GM04504 (cell line): ENCODE data around the gene MAGI2.

Experiments used
- DNase-seq: peaks from one replicate; pipeline ENCODE4 v3.0.0-alpha.2; 2012; ENCODE audit warnings: low read depth

MAGI2 gene

DNA sequence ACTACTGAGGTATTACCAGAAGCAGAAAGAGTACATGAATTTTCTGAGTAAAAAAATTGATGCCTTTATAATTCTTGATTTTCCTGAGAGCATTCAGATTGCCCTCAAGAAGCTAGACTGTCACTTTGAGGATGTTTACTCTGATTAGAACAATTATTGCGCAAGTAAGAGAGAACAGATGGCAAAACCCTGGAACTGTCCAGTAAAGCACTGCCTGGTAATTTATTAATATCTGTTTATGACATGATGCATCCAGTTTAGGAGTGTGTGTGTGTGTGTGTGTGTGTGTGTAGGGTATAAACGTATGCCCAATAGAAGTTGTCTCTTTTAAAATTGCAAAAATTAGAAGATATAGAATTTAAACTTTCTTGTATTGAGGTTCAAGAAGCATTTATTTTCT is 1275.1 kb downstream of the MAGI2 start:
- peak; percentile 48 for DNase-seq

DNA sequence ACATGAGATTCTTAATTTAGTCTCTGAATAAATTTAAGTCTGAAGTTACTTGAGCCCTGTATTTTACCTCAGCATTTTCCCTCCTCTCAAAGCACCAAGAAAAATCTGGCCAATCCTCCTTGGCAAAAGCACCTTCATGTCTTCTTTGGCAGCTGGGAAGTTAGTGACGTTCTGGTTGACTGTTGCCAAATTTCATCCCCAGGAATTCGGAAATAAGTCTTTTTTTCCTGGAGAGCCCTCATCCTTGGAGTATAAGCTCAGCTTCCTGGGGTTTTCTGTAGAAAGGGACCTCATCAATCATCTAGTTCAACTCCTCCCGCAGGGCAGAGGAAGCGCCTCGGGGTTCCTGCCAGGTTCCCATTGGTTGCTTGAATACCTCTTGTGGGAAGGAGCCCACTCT is 1277.3 kb downstream of the MAGI2 start:
- DNase-seq = peak; percentile 28

DNA sequence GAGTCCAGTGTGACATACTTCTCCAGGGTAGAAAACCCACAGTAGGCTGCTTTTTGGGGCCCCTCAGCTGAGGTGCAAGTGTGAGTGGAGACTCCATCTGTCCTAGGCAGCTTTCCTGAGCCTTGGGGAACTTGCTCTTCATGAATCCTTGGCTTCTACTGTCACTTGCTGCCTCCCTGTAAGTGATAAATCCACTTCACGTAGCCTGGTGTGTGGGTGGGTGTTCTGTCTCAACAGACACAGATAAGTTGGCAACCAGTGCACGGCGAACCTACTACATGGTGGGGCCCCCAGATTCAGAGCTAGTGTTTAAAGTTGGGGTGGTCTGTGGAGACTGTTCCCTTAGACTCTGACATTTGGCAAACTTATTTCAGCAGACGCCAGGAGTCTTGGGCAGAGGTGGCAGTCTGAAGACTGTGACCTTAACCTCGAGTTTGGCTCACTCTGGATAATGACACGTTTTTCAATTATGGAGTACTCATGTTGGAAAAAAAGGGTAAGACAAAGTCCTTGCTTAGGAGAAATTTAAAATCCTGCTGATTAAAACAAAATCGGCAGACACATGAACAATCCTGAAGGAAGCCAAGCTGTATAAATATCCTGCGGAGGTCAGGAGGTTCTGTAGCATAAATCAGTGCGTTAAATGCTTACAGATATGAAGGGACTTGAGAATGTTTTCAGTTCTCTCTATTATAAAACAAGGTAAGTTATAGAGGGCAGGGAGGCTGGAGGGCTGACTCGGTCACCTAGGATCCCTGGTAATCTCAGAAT is 1278.0 kb downstream of the MAGI2 start:
- DNase-seq = no peak

DNA sequence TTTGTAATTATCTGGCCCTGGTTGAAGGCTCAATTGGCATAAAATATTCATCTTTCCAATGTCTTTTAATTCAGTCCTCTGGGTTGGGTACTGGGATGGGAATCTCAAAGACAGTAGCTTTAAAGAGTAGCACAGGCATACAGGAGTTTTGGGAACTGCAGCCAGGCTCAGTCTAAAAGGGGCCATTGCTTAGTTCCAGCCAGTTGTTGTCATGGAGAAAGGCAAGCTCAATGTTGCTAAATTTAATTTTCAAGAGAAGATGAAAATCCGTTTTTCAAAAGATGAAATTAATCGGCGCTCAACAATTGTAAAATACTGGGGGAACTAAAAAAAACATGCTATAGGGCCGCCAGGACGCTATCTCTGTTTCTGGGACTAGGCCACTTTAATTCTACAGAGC is 1279.8 kb downstream of the MAGI2 start:
- DNase-seq = no peak

DNA sequence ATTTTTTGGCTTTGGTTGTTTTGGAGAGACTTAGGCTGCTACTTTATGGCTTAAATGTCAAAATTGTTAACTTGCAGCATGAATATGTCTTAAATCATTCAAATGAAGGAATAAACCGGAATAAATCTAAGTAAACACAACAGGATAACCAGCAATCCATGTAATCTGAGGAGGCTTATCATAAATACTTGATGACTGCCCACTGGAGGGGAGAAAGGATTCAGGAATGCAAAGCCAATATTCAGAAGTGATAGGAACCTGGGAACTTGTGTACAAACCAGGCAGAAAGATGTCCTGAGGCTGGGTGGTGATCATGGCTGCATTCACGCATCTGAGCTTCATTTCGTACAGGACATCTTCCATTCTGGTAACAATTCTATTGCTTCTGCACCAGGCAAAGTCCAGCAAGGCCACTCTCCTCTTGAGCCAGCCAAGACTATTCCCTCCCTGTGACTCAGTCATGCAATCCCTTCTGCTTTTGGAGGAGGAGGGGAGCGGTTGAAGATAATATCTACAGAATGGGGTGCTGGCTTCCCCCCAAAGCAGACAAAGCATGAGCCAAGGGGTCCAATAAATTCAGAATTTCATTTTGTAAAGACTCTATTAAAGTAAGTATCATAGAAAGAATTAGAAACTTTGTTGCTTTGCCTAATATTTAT is 1280.4 kb downstream of the MAGI2 start:
- DNase-seq = no peak

DNA sequence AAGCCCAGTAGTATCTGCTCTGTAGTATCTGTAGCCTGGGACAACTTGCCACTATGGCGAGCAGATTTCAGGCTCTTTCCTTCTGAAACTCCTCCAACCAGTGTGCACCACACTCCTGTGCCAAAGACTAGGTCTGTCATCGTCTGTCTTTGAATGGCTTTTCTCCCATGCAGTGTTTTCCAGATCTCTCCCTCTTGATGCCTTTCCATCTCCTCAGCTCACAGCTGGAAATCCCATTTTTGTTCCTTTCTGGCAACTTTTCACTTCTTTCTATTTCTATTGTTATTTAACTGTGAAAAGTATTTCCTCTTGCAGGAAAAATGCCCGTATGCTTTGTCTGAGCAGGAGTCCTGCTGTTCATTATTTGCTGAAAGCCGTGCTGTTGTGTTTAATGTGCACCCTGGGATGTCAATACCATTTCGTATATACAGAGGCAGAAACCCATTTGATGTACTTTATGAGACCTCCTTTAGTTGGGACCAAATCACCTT is 1281.2 kb downstream of the MAGI2 start:
- no peak for DNase-seq

DNA sequence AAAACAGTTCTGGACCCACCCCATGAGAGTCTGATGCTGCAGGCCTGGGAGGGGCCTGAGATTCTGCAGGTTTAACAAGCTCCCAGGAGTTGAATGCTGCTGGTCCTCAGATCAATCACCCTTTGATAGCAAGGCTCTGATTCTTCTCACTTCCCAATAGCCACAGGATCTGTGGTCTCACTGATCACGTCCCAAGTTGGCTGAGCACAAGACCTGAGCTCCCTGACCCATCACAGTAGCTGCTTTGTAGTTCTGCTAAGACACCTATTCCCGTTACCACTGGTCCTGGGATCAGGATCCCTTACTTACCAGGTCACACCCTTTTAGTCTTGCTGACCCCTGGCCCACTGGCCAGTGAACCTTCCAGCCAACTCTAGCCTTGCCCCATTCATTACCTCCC is 1282.1 kb downstream of the MAGI2 start:
- DNase-seq = no peak

DNA sequence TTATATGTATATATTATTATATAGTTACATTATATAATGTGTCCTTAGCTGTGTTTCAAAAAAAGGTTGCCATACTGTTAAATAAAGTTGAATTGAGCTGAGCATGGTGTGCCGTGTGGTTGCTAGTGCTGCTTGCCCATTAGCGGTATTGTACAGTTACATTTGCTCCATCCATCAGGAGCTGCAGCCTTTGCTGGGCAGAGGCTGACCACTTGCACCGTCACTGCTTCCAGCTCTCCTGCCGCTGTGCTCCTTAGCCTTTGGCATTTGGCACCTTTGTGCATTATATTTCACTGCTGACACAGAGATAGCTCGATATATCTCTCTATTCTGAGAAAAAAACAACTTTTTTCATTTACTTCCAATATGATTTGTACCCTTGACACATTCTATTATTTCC is 1282.7 kb downstream of the MAGI2 start:
- DNase-seq = no peak

DNA sequence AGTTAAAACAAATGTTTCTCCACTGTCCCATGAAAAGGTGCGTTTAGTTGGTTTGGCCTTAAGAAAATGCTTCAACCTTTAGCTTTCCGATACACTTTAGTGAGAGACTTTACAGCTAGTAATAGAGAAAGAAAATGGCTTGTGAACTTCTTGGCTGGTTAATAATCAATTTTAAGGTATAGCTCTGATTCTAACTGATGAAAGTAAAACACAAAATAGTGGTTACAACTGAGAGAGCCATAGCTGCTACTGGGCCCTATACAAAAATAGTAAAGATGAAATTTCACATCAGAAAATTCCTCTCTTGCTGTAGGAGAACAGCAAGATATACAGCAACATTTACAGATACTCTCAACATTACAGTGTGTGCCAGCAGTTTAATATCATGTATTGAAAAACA is 1283.5 kb downstream of the MAGI2 start:
- no peak for DNase-seq

DNA sequence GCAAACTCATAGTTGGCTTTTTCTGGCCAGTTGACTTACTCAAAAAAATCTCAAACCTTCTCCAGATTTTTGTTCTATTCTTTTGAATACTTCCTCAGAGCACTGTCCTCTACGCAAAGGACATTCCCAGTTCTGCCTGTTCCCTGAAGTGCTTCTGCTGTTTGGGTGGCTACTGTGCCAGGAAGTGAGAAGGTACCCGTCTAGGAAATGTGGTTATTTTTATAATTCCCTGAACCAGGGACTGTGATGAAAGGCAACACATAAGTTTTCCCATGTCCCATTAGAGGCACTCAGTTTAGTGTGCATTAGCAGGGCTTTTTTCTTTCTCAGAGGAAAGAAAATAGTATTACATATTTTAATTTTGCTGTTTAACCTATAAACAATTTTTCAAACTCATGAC is 1284.6 kb downstream of the MAGI2 start:
- no peak for DNase-seq

DNA sequence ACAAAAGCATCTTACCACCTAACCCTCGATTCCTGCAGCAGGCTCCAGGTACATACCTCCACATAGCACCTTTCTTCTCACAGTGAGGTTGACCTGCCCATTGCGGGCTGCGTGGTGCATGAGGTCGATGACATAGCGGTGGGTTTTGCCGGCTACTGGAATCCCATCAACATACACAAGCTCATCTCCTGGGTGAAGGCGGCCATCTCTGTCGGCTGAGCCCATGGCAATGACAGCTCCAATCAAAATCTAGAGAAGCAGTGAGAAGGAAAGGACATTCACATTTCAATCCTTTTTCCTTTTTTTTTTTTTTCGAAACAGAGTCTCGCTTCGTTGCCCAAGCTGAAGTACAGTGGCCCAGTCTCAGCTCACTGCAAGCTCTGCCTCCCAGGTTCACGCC is 1285.6 kb downstream of the MAGI2 start:
- no peak for DNase-seq

DNA sequence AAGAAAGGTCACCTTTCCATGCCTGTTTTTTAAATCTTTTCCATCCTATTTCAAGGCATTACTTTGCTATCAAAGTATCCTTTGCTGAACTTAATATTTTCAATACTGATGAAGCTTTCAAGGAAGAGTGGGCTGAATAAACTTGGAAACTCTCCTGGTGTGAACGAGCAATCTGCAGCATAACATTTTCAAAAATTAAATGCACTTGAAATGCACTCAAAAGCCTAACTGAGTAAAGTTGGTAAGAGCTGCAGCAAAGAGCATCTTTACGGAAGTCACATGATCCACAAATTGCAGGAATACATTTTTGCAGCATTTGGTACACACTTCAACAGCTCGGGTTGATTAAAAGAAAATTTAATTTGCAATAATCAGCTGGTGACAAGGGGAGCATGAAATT is 1287.6 kb downstream of the MAGI2 start:
- DNase-seq = no peak

DNA sequence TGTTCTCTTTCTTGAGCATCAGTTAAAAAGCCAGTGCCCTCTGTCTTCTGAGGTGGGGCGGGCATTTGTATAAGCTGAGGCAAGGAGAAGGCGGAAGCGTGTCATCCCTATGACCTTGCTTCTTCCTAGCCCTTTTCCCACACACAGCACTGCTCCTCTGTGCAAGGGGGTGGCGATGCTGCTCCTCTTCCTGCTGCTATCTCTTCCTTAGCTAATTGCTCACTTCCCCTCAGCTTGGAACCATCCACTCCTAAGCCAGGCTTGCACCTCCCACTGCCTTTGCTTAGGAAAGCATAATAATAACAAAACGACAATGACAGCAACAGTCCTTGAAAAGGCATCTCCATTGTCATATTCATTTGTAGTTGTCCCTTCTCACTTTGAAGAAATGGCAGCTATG is 1288.0 kb downstream of the MAGI2 start:
- no peak for DNase-seq

DNA sequence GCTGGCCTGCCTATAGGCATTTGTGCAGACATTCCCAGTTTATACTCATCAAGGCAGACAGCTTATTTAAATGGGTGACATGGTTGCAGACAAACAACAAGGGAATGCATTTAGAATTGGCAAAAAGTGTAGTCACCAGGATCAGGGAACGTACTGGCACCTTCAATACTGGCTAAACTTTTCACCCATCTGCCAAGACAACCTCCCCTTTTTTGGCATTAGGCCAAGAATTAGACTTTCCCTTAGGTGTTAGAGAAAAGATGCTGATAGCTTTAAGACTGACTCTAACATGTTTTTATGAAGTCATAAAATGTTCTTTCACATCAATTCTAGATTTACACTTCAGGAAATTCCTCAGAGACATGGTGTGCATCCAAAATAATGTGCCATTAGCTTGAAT is 1289.0 kb downstream of the MAGI2 start:
- DNase-seq = no peak

DNA sequence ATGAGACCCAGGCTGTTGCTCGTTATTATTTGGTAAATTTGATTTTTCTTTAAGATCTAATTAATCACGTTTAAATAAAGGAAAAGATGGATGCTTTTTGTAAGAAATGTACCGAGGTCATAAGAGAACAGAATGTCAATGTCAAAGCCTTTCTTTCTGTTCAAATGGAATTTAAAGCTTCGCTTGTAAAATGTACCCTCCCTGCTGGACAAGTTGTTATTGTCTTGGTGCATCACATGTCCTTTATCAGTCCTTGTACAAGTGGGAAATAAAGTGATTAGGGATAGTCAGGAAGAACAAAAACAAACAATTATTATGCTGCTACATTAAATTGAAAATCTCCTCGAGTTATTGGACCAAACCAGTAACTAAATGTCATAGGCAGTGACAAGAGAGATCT is 1291.7 kb downstream of the MAGI2 start:
- DNase-seq = no peak

DNA sequence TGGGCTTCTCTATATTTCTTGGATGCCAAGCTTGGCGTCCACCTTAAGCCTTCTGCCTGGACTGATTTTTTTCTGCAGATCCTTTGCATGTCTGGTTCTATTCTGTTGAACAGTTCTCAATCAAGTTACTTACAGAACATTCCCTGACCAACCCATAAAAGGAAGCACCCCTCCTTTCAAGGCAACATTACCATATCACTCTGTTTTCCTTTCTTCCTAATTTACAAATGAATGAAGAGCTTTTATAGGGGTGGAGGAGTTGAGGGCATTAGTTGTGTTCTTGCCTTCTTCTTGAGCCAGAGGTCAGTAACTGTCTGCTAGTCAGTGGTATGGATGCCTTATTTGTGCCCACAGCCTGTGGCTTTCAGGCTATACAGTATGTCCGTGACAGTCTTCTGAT is 1293.9 kb downstream of the MAGI2 start:
- no peak for DNase-seq

DNA sequence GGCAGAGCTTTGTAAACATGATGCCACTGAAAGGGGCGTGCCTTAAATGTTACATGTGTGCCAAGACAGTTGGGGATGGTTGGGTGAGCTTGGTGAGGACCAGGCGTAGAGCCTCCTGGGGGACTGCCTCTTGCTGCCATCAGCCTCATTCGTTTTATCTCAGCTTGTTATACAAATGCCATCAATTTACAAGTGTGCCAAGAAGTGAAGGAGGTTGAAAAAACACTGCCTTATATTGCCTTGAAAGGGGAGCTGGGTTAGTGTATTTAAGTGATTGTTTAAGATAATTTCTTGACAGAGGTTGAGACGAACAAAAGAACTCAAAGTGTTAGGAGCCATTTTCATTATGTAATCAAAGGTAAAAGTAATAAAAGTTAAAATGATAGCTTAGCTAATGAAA is 1300.2 kb downstream of the MAGI2 start:
- DNase-seq = no peak

DNA sequence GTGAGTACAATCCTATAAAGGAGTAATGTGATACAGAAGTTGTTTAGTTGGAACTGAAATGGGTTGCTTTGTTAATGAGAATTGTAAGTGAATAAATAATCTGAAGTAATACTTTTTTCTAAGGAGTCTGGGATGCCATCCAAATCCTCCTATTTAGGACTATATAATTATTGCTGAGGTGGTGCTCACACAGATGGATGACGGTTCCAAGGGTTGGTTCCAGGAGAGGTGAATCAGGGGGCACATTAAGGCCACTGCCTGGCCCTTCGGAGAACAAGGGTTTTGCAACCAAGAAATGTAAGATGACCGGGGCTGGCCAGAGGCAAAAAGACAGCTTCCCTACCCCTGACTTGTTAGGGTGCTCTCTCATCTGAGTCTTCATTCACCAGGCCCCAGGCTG is 1302.2 kb downstream of the MAGI2 start:
- DNase-seq = peak; percentile 96

DNA sequence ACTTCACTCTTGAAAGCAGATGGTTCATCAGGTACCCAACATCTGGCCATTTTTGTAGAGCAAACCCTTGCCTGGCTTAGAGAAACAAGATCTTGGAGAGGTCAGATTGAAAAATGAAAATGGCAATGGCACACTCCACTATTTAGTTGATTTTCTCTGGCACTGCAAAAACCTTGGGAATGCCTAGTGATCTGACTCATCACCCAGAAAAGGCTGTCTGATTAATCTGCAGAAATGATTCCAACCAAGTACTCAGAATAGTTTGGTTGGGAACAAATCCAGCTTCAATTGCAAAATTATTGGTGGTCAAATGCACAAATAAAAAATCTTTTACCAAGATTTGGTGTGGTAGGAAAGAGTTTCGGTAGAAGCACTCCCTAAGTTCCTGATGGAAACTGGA is 1303.7 kb downstream of the MAGI2 start:
- peak; percentile 76 for DNase-seq

DNA sequence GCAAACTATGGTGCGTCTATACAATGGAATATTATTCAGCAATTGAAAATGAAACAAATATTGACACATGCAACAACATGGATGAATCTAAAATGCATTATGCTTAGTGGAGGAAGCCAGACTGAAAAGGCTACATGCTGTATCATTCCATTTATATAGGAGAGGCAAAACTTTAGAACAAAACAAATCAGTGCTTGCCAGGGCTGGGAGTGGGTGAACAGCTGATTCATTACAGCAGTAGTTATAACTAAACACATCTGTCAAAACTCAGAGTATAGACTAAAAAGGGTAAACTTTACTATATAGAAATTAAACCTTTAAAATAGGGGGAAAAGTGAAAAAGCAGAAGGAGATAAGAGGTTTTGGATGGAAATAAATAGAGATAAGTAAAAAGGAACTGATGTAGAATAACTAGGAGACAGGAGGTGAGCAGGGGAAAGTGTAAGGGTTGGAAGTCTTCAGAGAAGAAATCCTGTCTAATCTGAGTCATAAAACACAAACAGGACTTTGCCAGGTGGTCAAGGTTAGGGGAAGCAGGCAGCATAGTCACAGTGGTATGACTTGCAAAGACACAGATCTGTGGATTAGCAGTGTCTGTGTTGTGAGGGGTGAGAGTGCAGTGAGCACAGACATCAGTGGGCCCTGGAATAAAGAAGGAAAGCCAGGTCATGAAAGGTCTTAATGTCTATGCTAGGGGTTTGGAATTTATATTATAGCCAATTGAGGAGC is 1305.1 kb downstream of the MAGI2 start:
- no peak for DNase-seq

DNA sequence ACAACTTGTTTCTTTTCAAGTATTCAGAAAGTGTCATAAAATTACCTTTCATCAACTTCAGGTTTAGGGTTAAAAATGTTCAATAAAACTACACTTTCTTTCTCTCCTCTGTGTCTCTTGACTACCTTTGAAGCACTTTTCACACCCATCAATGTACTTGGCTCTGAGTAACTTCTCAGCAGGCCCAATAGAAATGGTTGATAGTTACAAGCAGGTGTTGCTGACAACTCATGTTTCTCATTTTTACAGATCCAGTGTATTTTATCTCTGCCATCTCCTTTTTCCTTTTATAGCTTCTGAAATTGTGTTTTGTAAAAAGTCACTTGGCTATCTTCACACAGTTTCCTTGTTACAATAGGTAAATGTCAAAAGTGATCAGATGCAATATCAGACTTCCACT is 1306.9 kb downstream of the MAGI2 start:
- DNase-seq = no peak

DNA sequence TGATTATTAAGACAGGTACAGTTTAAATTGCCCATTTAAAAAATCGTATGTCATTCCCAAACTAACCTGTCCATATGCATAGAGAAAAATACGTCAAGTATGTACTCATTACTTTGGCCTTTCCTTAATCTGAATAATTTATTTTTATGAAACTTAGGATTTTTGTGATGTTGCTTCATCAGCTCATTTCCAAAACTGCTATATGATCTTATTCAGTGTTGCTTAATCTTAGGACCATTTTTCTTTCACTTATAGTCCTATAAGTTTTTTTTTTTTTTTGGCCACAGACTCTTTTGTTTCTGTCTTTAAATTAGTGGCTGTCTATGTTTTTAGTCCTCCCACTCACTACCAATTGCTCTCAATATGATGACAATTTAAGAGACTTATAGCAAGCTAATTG is 1309.8 kb downstream of the MAGI2 start:
- no peak for DNase-seq
